Measurements from ENCODE around the gene C20orf202. TPM values are rescaled to one million over a fixed set of nuclear protein-coding genes. Genes with fewer than 3 reads are reported as not detected.

The C20orf202 gene
- total RNA-seq, 6 experiments from 2014 or later: 0.19 TPM; not detected in 5

- Histone ChIP-seq H3K27me3 (peaks cover 0 to 6% of the 10 kb centered on the region in 2 donors), H3K27ac (no peak overlapping the region), H3K36me3 (no peaks in the 10 kb centered on the region), H3K4me3 (no peak overlapping the region), H3K4me1 (no peaks in the 10 kb centered on the region), H3K9me3 (no peaks in the 10 kb centered on the region)
- intact Hi-C loops (cut with DNase I): no loop called here
- 89% methylated on average over 3 of the region's 3 CpGs for WGBS (ENCODE audit: insufficient coverage, low coverage, low lambda C conversion rate, missing lambda C conversion rate)
- TF ChIP-seq CTCF (IDR thresholded peaks at IDR 0.05): no peak
- TF ChIP-seq POLR2A (IDR thresholded peaks at IDR 0.05): no peak
- ATAC-seq (no peak), DNase-seq (no peak)
Observed at GRCh38 chr20:1232286-1233111, 29.2 kb downstream of the C20orf202 start.

GRCh38 chr20:1240549-1240948 is 37.3 kb downstream of the C20orf202 start:
- TF ChIP-seq POLR2A (IDR thresholded peaks at IDR 0.05): no peak
- TF ChIP-seq CTCF (IDR thresholded peaks at IDR 0.05): no peak
- intact Hi-C loops (cut with DNase I): no loop called here
- Histone ChIP-seq H3K27me3 (peaks cover 0 to 4% of the 10 kb centered on the region in 2 donors), H3K4me1 (no peaks in the 10 kb centered on the region), H3K4me3 (no peak overlapping the region), H3K36me3 (no peaks in the 10 kb centered on the region), H3K27ac (no peak overlapping the region), H3K9me3 (no peaks in the 10 kb centered on the region)
- DNase-seq (no peak), ATAC-seq (no peak)
- WGBS (ENCODE audit: insufficient coverage, low coverage, low lambda C conversion rate, missing lambda C conversion rate): 83% methylated on average over 4 of the region's 5 CpGs

- peaks cover 0 to 4% of the 10 kb centered on the region in 2 donors for H3K27me3 ChIP-seq
- TF ChIP-seq POLR2A (IDR thresholded peaks at IDR 0.05) (no peak), CTCF (IDR thresholded peaks at IDR 0.05) (no peak)
- H3K36me3 ChIP-seq: no peaks in the 10 kb centered on the region
- no peaks in the 10 kb centered on the region for H3K4me1 ChIP-seq
- DNase-seq (no peak), ATAC-seq (no peak)
- intact Hi-C loops (cut with DNase I): no loop called here
- H3K27ac ChIP-seq: no peak overlapping the region
- H3K4me3 ChIP-seq: no peak overlapping the region
- no peaks in the 10 kb centered on the region for H3K9me3 ChIP-seq
Observed at GRCh38 chr20:1241456-1241855, 38.2 kb downstream of the C20orf202 start.

GRCh38 chr20:1242099-1242498 is 38.8 kb downstream of the C20orf202 start:
- H3K4me1 ChIP-seq: no peaks in the 10 kb centered on the region
- TF ChIP-seq CTCF (IDR thresholded peaks at IDR 0.05): no peak
- no peak for TF ChIP-seq POLR2A (IDR thresholded peaks at IDR 0.05)
- peaks cover 0 to 4% of the 10 kb centered on the region in 2 donors for H3K27me3 ChIP-seq
- 50% methylated on average over 3 of the region's 3 CpGs for WGBS (ENCODE audit: insufficient coverage, low coverage, low lambda C conversion rate, missing lambda C conversion rate)
- no peaks in the 10 kb centered on the region for H3K36me3 ChIP-seq
- H3K9me3 ChIP-seq: no peaks in the 10 kb centered on the region
- DNase-seq: no peak
- H3K4me3 ChIP-seq: no peak overlapping the region
- intact Hi-C loops (cut with DNase I): no loop called here
- no peak for ATAC-seq
- no peak overlapping the region for H3K27ac ChIP-seq
